Astrocyte of the cerebellum (primary cell): ENCODE results near the gene NR1I3.

ENCODE experiments used
- DNase-seq: peaks from one replicate; pipeline ENCODE4 v3.0.0-alpha.2; 2011; ENCODE audit warnings: low read depth
- H3K4me3 ChIP-seq: 2 replicates; pipeline ENCODE4 v1.5.1; 2011; ENCODE audit warnings: mild to moderate bottlenecking, low read depth, low read length, moderate library complexity
- CTCF ChIP-seq: IDR thresholded peaks from 2 replicates; pipeline ENCODE4 v1.5.1; 2012; ENCODE audit warnings: low read length, low read depth, moderate library complexity, mild to moderate bottlenecking; ENCODE audit errors: missing control alignments
- in situ Hi-C: cut with HindIII; loops from 2 replicates; pipeline ENCODE4 v1.10.0; 2017; ENCODE audit warnings: low sequenced_read_pairs

Gene NR1I3

DNA sequence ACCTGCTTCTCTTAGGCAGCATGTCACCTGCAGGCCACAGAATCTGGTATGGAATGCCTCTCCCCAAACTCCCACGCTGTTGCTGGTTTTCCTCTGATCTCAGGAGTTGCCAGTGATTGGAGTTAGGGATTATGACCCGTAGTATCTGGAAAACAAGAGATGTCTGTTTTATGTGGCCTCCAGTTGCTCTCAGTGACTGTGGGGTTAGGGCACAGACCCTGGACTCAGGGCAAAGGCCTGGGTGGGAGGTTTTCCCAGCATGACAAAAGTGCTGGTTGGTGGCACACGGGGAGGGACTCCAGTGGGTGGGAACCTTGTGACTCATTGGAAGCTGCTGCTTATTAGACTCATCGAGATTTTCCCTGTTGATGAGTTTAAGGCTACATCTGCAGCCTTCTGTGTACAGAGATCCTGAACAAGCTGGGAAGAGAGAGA lies at the start of gene NR1I3:
TSS of gene NR1I3 (minus strand) at position 165 of the 435 bp plus-strand sequence. CDS start 1,638 bp downstream, outside the sequence.
- TF ChIP-seq CTCF, result no peak
- no peak for DNase-seq
- no peak within 1 kb of the TSS for H3K4me3 ChIP-seq
- in situ Hi-C loops, result no loop called here

DNA sequence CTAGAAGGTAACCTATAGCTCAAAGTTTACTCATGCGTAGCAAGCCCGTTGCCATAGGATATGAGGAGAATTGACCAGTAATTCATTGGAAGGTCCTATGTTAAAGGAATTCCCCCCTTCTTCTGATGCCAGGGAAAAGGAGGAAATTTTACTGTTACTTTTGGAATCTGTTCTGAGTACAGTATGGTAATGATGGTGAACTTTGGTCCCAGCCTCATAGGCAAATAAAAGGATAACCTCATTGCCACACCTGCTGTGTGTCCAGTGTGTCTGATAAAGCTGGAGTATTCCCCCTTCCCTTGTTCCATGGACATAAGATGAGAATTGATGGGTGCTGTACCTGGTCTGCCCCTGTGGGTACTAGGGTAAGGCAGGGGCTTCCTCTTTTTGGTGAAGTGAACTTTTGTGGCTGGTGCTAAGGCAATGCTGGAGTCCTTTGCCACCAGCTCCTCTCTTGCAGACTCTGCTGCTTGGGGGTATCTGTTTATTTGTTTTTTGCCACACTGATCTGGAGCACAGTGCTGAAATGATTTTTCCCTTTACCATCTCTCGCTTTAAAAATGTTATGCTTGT lies 49.6 kb upstream of the NR1I3 start:
- in situ Hi-C loops, result no loop called here
- no peak for DNase-seq
- TF ChIP-seq CTCF, result no peak
- H3K4me3 ChIP-seq, result no peak overlapping the region

DNA sequence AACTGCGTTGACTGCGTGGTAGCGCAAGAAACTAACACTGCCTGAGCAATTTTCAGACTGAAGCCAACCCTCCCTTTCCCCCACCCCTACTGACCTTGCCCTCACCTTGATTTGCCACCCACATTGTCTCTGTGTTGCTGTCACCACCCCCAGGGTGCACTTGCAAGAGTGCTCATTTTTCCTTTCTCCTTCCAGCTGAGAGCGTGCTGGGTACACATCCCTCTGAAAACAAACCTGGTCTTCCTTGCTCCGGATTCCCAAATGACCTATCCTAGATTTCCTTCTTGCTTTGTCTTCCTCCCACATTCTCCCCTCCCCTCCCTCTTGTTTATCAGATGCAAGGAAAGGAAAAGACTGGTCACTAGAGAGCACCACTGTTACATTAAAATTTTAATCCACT lies 47.5 kb upstream of the NR1I3 start:
- in situ Hi-C loops, result no loop called here
- no peak for DNase-seq
- no peak overlapping the region for H3K4me3 ChIP-seq
- no peak for TF ChIP-seq CTCF

- in situ Hi-C loops, result no loop called here
- DNase-seq, result no peak
- no peak overlapping the region for H3K4me3 ChIP-seq
- TF ChIP-seq CTCF, result no peak
Measured at GRCh38 chr1:161285113-161285512, 47.1 kb upstream of the NR1I3 start.

DNA sequence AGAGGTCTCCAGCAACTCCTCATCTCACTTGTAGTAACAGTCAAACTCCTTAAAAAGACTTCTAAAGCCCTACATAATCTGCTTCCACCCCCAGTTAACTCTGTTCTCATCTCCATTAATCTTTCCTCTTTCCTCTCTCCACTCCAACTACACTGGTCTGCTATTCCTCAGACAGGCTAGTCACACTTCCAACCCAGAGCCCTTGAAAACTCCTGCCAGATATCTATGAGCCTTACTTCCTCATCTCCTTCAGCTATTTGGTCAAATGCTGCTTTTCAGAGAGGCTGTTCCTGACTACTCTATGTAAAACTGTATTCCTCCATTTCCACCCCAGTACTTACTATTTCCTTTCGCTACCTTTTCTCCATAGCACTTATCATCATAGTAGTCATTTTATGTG lies 45.0 kb upstream of the NR1I3 start:
- TF ChIP-seq CTCF, result no peak
- no peak overlapping the region for H3K4me3 ChIP-seq
- in situ Hi-C loops, result no loop called here
- DNase-seq, result no peak

DNA sequence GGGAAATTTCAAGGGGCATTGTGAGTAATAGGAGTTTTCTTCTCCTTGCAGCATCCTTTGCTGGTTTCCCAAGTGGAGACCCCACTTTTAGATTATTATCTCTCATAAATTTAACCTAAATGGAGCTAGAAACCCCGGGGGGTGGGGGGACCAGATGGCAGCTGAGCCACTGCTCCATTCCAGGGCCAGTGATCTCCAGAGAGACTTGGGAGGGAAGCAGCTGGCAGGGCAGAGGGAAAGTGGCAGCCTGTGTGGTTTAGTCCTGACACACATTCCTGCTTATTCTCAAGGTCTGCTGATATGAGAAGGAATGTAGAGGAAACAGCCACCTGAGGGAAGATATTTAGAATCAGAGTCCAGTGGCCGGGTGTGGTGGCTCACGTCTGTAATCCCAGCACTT lies 36.9 kb upstream of the NR1I3 start:
- no peak for TF ChIP-seq CTCF
- no peak for DNase-seq
- no peak overlapping the region for H3K4me3 ChIP-seq
- in situ Hi-C loops, result no loop called here
